ENCODE measurements around the gene LYRM4. TPM values are rescaled to one million over a fixed set of nuclear protein-coding genes. Genes with fewer than 3 reads are reported as not detected.

LYRM4 gene
- total RNA-seq, 2 donors from 2014 or later, result 19.1 to 22.5 TPM

DNA sequence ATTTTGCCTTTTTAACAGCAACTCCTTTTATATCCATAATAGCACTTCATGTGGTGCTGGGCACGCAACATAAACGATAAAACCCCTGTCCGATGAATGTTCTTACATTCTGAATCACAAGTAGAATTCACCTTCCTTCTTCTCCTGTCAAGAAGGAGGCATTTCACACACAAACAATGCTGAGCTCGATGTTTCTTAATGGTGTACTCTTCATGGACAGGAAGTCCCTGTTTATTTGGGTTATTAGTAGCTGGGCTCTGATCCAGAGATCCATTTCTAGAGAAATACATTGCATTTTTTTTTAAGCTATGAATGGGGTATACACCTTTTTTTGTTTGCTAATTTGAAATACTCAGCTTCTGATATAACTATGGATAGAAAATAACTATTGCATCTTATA is 93.2 kb downstream of the LYRM4 start:
- Histone ChIP-seq H3K4me3 (no peak overlapping the region), H3K27ac (no peak overlapping the region), H3K9me3 (no peaks in the 10 kb centered on the region), H3K27me3 (no peaks in the 10 kb centered on the region), H3K36me3 (no peaks in the 10 kb centered on the region), H3K4me1 (no peaks in the 10 kb centered on the region)
- TF ChIP-seq CTCF (IDR thresholded peaks at IDR 0.05), result no peak
- no peak for DNase-seq (ENCODE audit: low spot score)

- H3K4me3 ChIP-seq, result no peak overlapping the region
Observed at GRCh38 chr6:5164092-5164491, 96.7 kb downstream of the LYRM4 start.

DNA sequence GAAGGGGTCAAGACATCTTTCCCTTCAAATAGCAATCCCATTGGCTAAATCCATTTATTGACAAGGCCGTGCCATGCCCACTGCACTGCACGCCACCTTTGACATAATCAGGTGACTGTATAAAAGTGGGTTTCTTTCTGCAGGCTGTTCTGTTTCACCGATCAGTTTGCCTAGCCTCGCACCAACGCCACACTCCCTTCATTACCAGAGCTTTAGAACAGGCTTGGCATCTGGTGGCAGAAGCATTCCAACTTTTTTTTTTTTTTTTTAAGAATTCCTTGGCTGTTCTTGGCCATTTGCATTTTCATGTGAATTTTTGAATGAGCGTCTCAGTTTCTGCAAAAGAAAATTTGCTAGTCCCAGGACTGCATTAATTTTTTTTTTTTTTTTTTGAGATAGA is 97.5 kb downstream of the LYRM4 start:
- H3K27ac ChIP-seq, result no peak overlapping the region
- no peaks in the 10 kb centered on the region for H3K9me3 ChIP-seq
- H3K4me1 ChIP-seq, result no peaks in the 10 kb centered on the region
- DNase-seq (ENCODE audit: low spot score), result no peak
- no peaks in the 10 kb centered on the region for H3K36me3 ChIP-seq
- TF ChIP-seq CTCF (IDR thresholded peaks at IDR 0.05), result no peak
- no peaks in the 10 kb centered on the region for H3K27me3 ChIP-seq
- H3K4me3 ChIP-seq, result no peak overlapping the region

More at GRCh38 chr6:5164092-5164491, 96.7 kb downstream of the LYRM4 start:
- Histone ChIP-seq H3K27ac (no peak overlapping the region), H3K4me1 (no peaks in the 10 kb centered on the region), H3K36me3 (no peaks in the 10 kb centered on the region), H3K27me3 (no peaks in the 10 kb centered on the region), H3K9me3 (no peaks in the 10 kb centered on the region)
- DNase-seq (ENCODE audit: low spot score), result no peak
- no peak for TF ChIP-seq CTCF (IDR thresholded peaks at IDR 0.05)

- no peak overlapping the region for H3K27ac ChIP-seq
- no peaks in the 10 kb centered on the region for H3K9me3 ChIP-seq
- H3K27me3 ChIP-seq, result no peaks in the 10 kb centered on the region
- no peak overlapping the region for H3K4me3 ChIP-seq
- H3K36me3 ChIP-seq, result no peaks in the 10 kb centered on the region
- H3K4me1 ChIP-seq, result no peaks in the 10 kb centered on the region
- TF ChIP-seq CTCF (IDR thresholded peaks at IDR 0.05), result no peak
- no peak for DNase-seq (ENCODE audit: low spot score)
Observed at GRCh38 chr6:5162355-5162754, 98.4 kb downstream of the LYRM4 start.

DNA sequence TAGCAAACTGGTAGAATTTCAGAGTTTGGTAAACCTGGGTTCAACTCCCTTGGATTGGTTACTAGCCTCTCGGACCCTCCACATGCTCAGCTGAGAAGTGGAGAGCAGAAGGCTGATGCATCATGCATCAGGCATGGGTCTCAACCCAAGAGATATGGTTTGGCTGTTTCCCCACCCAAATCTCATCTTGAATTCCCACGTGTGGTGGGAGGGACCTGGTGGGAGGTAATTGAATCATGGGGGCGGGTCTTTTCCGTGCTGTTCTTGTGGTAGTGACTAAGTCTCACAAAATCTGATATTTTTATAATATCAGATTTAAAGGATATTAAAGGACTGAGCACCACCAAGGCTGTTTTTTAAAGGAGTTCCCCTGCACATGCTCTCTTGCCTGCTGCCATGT is 100.5 kb downstream of the LYRM4 start:
- Histone ChIP-seq H3K36me3 (no peaks in the 10 kb centered on the region), H3K4me3 (no peak overlapping the region), H3K27me3 (no peaks in the 10 kb centered on the region), H3K9me3 (no peaks in the 10 kb centered on the region), H3K4me1 (peaks cover 0 to 6% of the 10 kb centered on the region in 2 donors), H3K27ac (no peak overlapping the region)
- TF ChIP-seq CTCF (IDR thresholded peaks at IDR 0.05), result no peak
- DNase-seq (ENCODE audit: low spot score), result no peak

DNA sequence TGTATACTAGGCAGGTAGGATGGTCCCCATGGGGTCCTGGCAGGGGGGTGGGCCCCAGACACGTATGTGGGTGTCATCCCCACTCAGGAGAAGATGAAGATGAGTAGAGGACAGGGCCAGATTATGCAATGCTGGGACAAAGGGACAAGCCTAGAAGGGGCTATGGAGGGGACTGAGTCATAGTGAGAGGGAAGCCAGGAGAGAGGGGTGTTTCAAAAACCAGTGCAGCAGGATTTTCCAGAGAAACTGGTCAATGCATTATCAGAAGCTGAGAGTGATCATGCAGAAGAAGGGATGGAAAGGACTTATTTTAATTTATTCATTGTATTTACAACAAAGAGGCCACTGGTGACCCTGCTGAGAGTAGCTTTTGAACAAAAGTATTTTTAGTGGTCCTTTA is 101.6 kb downstream of the LYRM4 start:
- no peaks in the 10 kb centered on the region for H3K36me3 ChIP-seq
- H3K4me3 ChIP-seq, result no peak overlapping the region
- TF ChIP-seq CTCF (IDR thresholded peaks at IDR 0.05), result no peak
- peaks cover 0 to 6% of the 10 kb centered on the region in 2 donors for H3K4me1 ChIP-seq
- DNase-seq (ENCODE audit: low spot score), result no peak
- H3K27ac ChIP-seq, result no peak overlapping the region
- H3K27me3 ChIP-seq, result no peaks in the 10 kb centered on the region
- H3K9me3 ChIP-seq, result no peaks in the 10 kb centered on the region
